HG03060 (cell line): ENCODE measurements around the gene SLC25A27.

Experiments used
- ATAC-seq: cut with Tn5 transposase; IDR thresholded peaks from one replicate; pipeline ENCODE4 v1.9.1; 2021; ENCODE audit warnings: low read depth, moderate number of reproducible peaks; ENCODE audit not compliant: unreplicated experiment

SLC25A27 gene

DNA sequence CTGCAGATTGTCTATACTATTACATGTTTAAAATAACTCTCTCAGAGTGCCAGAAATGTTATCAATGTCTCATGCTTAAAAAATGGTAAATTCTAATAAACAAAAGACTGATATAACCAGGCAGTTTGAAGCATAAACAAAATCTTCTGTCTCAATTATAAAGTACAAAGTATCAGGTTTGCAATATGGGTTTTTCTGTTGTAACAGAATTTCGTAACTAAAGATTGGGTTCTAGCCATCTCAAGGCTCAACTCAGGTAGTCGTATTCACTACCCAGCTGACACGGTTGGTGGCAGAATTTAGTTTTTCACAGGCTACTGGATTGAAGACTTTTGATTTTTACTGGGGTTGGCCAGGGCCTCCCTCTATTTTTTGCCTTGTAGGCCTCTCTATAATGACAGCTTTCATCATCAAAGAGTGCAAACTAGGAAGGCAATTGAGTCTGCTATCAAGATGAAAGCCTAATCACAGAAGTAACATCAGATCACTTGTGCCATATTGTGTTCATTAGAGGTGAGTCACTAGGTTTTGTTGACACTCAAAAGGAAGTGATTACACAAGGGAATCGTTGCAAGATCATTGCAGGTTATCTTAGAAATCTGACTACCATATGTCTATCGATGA, 3.8 kb upstream of the SLC25A27 start:
- ATAC-seq = no peak

- no peak for ATAC-seq
Measured at GRCh38 chr6:46651006-46651405, 1.8 kb upstream of the SLC25A27 start.

GRCh38 chr6:46651816-46652215, 959 bp upstream of the SLC25A27 start:
- no peak for ATAC-seq

GRCh38 chr6:46652232-46652602, 558 bp upstream of the SLC25A27 start:
- ATAC-seq = no peak

- no peak for ATAC-seq
Measured at GRCh38 chr6:46653439-46654195, 842 bp downstream of the SLC25A27 start.

- ATAC-seq = no peak
Measured at GRCh38 chr6:46655803-46656202, 3.0 kb downstream of the SLC25A27 start.

- no peak for ATAC-seq
Measured at GRCh38 chr6:46657642-46658041, 4.9 kb downstream of the SLC25A27 start.

DNA sequence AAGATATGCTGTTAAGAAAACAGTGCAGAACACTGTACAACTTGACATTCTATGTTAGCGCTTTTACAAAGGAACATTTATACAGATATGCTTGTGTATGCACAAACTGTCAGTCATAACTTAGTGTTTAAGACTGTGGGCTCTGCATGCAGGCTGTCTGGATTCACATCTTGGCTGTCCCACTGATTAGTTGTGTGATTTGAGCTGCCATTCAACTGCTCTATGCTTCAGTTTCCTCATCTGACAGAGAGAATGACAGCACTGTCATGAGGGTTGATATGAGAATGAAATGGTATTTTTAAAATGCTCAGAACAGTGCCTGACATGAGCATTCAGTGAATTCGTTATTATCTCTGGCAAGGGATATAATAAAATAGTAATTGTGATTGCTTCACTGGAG, 8.7 kb downstream of the SLC25A27 start:
- no peak for ATAC-seq

GRCh38 chr6:46667377-46667776, 14.6 kb downstream of the SLC25A27 start:
- ATAC-seq = no peak

- ATAC-seq = no peak
Measured at GRCh38 chr6:46674410-46674809, 21.6 kb downstream of the SLC25A27 start.

DNA sequence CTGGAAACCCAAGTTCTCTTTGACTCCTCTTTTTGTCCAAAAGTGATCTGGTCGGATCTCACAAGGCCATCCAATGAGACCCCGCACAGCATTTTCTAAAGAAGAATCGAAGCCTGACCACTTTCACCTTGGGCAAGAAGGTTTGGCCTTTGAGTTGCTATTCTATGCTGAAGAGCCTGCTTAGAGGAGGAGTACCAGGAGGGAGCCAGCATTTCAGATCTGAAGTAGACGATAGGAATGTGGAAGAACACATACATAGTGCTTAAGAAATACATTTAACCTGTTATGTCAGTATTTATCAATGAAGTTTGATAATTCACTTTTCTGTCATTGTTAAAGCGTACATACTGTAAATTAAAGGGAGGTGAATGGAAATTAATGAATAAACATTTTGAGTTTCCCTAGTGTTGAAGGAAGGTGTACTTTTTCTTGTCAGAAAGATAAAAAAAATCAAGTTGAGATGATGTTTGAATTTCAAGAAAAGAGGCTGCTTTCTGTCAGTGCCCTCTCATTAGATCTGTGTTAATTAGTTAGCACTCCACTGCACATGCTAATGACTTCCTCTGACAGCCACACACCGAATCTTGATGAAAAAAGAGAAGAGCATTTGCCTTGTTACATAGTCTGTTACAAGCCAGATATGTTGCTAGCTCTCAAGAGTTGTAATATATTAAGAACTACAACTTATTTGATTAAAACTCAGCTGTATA, 24.0 kb downstream of the SLC25A27 start:
- ATAC-seq = no peak

DNA sequence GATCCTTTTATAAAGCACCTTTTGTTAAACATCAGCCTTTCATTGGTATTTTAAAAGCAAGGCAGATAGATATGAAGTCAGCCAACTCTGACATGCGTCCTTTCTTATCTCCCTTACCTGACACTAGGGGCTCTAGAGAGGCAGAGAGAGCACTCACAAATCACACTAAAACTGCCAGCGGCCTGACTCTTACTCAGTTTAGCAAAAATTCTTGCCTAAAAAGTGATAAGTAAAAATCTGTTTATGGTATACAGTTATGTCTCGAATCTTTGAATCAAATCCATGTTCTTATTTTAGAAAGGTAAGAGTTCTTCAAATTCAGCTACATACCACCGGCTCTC, 24.5 kb downstream of the SLC25A27 start:
- ATAC-seq = no peak

GRCh38 chr6:46684771-46685170, 32.0 kb downstream of the SLC25A27 start:
- ATAC-seq = no peak

GRCh38 chr6:46687619-46688097, 34.9 kb downstream of the SLC25A27 start, which contains the start of gene TDRD6:
Gene TDRD6 (plus strand): TSS chr6:46687885. CDS start chr6:46688129, 244 bp downstream.
- ATAC-seq = no peak

DNA sequence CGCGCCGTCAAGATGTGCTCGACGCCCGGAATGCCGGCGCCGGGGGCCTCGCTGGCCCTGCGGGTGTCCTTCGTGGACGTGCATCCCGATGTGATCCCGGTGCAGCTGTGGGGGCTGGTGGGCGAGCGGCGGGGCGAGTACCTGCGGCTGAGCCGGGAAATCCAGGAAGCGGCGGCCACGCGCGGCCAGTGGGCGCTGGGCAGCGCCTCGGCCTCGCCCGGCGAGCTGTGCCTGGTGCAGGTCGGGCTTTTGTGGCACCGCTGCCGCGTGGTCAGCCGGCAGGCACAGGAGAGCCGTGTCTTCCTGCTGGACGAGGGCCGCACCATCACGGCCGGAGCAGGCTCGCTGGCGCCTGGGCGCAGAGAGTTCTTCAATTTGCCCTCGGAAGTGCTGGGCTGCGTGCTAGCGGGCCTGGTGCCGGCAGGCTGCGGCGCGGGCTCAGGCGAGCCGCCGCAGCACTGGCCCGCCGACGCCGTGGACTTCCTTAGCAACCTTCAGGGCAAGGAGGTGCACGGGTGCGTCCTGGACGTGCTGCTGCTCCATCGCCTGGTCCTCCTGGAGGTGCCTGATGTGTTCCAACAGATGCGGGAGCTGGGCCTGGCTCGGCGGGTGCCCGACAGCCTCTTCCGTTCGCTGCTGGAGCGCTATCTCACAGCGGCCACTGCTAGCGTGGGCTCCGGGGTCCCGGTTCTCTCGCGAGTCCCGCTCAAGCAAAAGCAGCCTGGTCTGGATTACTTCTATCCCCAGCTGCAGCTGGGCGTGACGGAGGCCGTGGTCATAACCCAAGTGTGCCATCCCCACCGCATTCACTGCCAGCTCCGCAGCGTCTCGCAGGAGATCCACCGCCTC, 35.6 kb downstream of the SLC25A27 start:
- no peak for ATAC-seq

GRCh38 chr6:46688966-46689335, 36.2 kb downstream of the SLC25A27 start:
- no peak for ATAC-seq

GRCh38 chr6:46689657-46690056, 36.9 kb downstream of the SLC25A27 start:
- ATAC-seq = no peak

- ATAC-seq = no peak
Measured at GRCh38 chr6:46690141-46690755, 37.5 kb downstream of the SLC25A27 start.

DNA sequence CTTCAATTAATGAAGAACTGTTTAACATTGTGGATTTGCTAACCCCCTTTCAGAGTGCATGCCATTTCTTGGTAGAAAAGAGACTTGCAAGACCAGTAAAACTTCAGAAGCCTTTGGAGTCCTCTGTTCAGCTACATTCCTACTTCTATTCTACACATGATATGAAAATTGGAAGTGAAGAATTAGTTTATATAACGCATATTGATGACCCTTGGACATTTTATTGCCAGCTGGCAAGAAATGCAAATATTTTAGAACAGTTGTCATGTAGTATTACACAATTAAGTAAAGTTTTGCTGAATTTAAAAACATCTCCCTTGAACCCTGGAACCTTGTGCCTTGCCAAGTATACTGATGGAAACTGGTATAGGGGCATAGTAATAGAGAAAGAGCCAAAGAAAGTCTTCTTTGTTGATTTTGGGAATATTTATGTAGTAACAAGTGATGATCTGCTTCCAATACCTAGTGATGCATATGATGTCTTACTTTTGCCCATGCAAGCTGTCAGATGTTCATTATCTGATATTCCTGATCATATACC, 38.2 kb downstream of the SLC25A27 start:
- no peak for ATAC-seq

DNA sequence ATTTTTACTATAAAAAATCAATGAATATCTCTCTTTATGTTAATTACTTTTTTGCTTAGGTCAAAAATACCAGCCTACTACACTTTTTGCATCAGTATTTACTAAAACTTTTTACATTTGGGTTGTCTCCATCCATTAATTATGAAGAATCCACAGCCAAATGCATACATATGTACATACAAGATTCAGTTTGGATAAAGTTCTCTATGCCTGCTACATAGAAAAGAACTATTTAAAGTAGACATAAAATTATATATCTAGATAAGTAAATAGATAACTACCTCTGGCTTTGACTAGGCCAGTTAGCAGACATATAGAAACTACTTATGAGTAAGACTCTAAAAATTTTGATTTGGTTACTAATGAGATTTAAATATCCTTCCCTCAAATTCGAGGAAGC, 47.2 kb downstream of the SLC25A27 start:
- ATAC-seq = no peak
